ENCODE measurements around the gene SELENOT. TPM values are rescaled to one million over a fixed set of nuclear protein-coding genes. Genes with fewer than 3 reads are reported as not detected.

SELENOT gene
- total and polyA plus RNA-seq, 2 of the 8 experiments (the other 6 are each of a cell fraction or from before 2014, with no cell fraction given): 79.0 to 290 TPM

GRCh38 chr3:150663461-150663860 lies 60.3 kb downstream of the SELENOT start:
- Histone ChIP-seq H3K27ac (ENCODE audit: low read depth, low read length) (no peak overlapping the region), H3K36me3 (ENCODE audit: control insufficient read depth in 2 of 4, insufficient read depth in 4 of 4, low read length in 3 of 4) (no peaks in the 10 kb centered on the region), H2BK20ac (ENCODE audit: low read length) (no peak overlapping the region), H3K4me1 (replicated peaks in 1 of 4; ENCODE audit: control insufficient read depth in 3 of 4, insufficient read depth in 4 of 4, low read length in 3 of 4) (no peaks in the 10 kb centered on the region), H3K14ac (ENCODE audit: insufficient read length) (no peak overlapping the region), H3K9me3 (ENCODE audit: insufficient read depth in 2 of 2, low read depth in 1 of 2, low read length in 1 of 2) (no peaks in the 10 kb centered on the region), H2AFZ (ENCODE audit: low read length) (no peak overlapping the region), H4K20me1 (replicated peaks in 1 of 2; ENCODE audit: control insufficient read depth in 1 of 2, insufficient read depth in 2 of 2, low read length in 2 of 2) (no peaks in the 10 kb centered on the region), H3K79me1 (ENCODE audit: low read depth, low read length) (no peaks in the 10 kb centered on the region), H3K23ac (ENCODE audit: insufficient read length) (no peak overlapping the region), H2BK15ac (ENCODE audit: low read length) (no peak overlapping the region), H2BK12ac (ENCODE audit: low read depth, low read length) (no peak overlapping the region), H2BK120ac (replicated peaks; ENCODE audit: low read depth, low read length) (no peak overlapping the region), H3K4me2 (ENCODE audit: insufficient read depth in 1 of 2, low read depth in 2 of 2, low read length in 2 of 2) (no peak overlapping the region), H2BK5ac (ENCODE audit: low read depth, low read length) (no peak overlapping the region), H4K5ac (ENCODE audit: insufficient read length, low read depth, low read length) (no peak overlapping the region), H4K91ac (replicated peaks; ENCODE audit: insufficient read length, low read length) (no peak overlapping the region), H3K79me2 (ENCODE audit: control insufficient read depth in 1 of 2, insufficient read depth in 2 of 2, low read length in 2 of 2) (no peaks in the 10 kb centered on the region), H3K18ac (ENCODE audit: extremely low read depth, low read length) (no peak overlapping the region), H2AK5ac (ENCODE audit: low read depth, low read length) (no peak overlapping the region), H3K27me3 (replicated peaks in 1 of 4; ENCODE audit: control insufficient read depth in 3 of 4, extremely low read depth in 1 of 4, insufficient read depth in 3 of 4, low read length in 3 of 4) (no peaks in the 10 kb centered on the region), H4K8ac (ENCODE audit: extremely low read depth, insufficient read depth, low read length) (no peak overlapping the region), H3K4me3 (ENCODE audit: extremely low read depth in 1 of 4, insufficient read depth in 2 of 4, low read depth in 3 of 4, low read length in 4 of 4) (no peak overlapping the region), H3K56ac (replicated peaks; ENCODE audit: insufficient read length, low read depth, low read length) (peak overlapping the region; percentile 46), H3K9ac (replicated peaks in 1 of 4; ENCODE audit: extremely low read depth in 1 of 4, low read depth in 3 of 4, low read length in 3 of 4) (no peak overlapping the region), H3K4ac (replicated peaks; ENCODE audit: insufficient read length, low read depth, low read length) (no peak overlapping the region), H3K23me2 (ENCODE audit: low read depth, low read length) (no peaks in the 10 kb centered on the region)
- FAIRE-seq (no peak), DNase-seq (ENCODE audit: low read depth in 1 of 2, low spot score in 2 of 2) (no peak)
- whole genome bisulfite sequencing, 2 experiments (ENCODE audit: extremely low coverage in 1 of 2, insufficient coverage in 1 of 2, insufficient read length in 1 of 2, insufficient replicate concordance in 2 of 2, low coverage in 1 of 2, low lambda C conversion rate in 2 of 2, missing lambda C conversion rate in 1 of 2): 90% methylated on average over 8 of the region's 8 CpGs; no CpG with 5 or more reads in 1 of the 2 experiments
- CTCF ChIA-PET (ENCODE audit: partially characterized antibody): no interaction called here
- POLR2A ChIA-PET (ENCODE audit: partially characterized antibody): no interaction called here
- no peak for TF ChIP-seq EGR1 (IDR thresholded peaks at IDR 0.05; ENCODE audit: borderline replicate concordance, low read depth, low read length)
- TF ChIP-seq TAF1 (IDR thresholded peaks at IDR 0.05; ENCODE audit: low read depth, low read length): no peak
- TF ChIP-seq CREB1 (IDR thresholded peaks at IDR 0.05): no peak
- TF ChIP-seq SP4 (IDR thresholded peaks at IDR 0.05; ENCODE audit: low read length): no peak
- no peak for TF ChIP-seq TCF12 (IDR thresholded peaks at IDR 0.05; ENCODE audit: low read depth, low read length)
- TF ChIP-seq ASH2L (IDR thresholded peaks at IDR 0.05; ENCODE audit: low read length): no peak
- TF ChIP-seq CTBP2 (IDR thresholded peaks at IDR 0.05; ENCODE audit: borderline replicate concordance, insufficient read depth, insufficient read length, low read length): no peak
- no peak for TF ChIP-seq JUND (IDR thresholded peaks at IDR 0.05; ENCODE audit: low read length)
- no peak for TF ChIP-seq SP2 (IDR thresholded peaks at IDR 0.05; ENCODE audit: low read length)
- TF ChIP-seq SIX5 (IDR thresholded peaks at IDR 0.05; ENCODE audit: low read depth, low read length): no peak
